Loucy (cell line): ENCODE measurements around the gene FEZ2.
A peak's percentile ranks its signal among the peaks of the same experiment; 100 is the strongest.

Source experiments
- H2AFZ ChIP-seq: fragments of 200-600 bp; sonication (generic); 2 replicates; pipeline ENCODE4 v1.6.0; 2016; ENCODE audit warnings: antibody characterized with exemption, mild to moderate bottlenecking, low read length, moderate library complexity
- H3F3A ChIP-seq: fragments of 200-600 bp; 2 replicates; pipeline ENCODE4 v1.6.0; 2016; ENCODE audit warnings: antibody characterized with exemption, low read depth, mild to moderate bottlenecking
- H3K27me3 ChIP-seq: fragments of 200-600 bp; sonication (generic); 2 replicates; pipeline ENCODE4 v1.6.1; 2014; ENCODE audit warnings: low read length, mild to moderate bottlenecking; ENCODE audit not compliant: insufficient read depth, poor library complexity, severe bottlenecking
- H3K36me3 ChIP-seq: fragments of 200-600 bp; sonication (generic); 2 replicates; pipeline ENCODE4 v1.6.1; 2016; ENCODE audit warnings: low read length; ENCODE audit not compliant: insufficient read depth
- H3K4me1 ChIP-seq: fragments of 200-600 bp; sonication (generic); 2 replicates; pipeline ENCODE4 v1.5.1; 2014; ENCODE audit warnings: low read length, mild to moderate bottlenecking; ENCODE audit not compliant: insufficient read depth, poor library complexity, severe bottlenecking
- H3K4me2 ChIP-seq: fragments of 200-600 bp; sonication (generic); 2 replicates; pipeline ENCODE4 v1.6.0; 2014; ENCODE audit warnings: antibody characterized with exemption, low read length, low read depth, mild to moderate bottlenecking; ENCODE audit not compliant: poor library complexity, severe bottlenecking
- H3K4me3 ChIP-seq: fragments of 200-600 bp; sonication (generic); 2 replicates; pipeline ENCODE4 v1.5.1; 2014; ENCODE audit warnings: low read length, mild to moderate bottlenecking, mixed read lengths; ENCODE audit not compliant: poor library complexity, severe bottlenecking
- H3K79me2 ChIP-seq: fragments of 200-600 bp; sonication (generic); 2 replicates; pipeline ENCODE4 v1.6.1; 2014; ENCODE audit warnings: low read length; ENCODE audit not compliant: insufficient read depth
- H3K9ac ChIP-seq: fragments of 200-600 bp; sonication (generic); 2 replicates; pipeline ENCODE4 v1.6.0; 2014; ENCODE audit warnings: mild to moderate bottlenecking, low read depth, low read length, moderate library complexity; ENCODE audit not compliant: poor library complexity, severe bottlenecking
- H3K9me2 ChIP-seq: fragments of 200-600 bp; sonication (generic); replicated peaks from 2 replicates; pipeline ENCODE4 v1.6.1; 2016; ENCODE audit warnings: low read depth, low read length, mixed read lengths
- H3K9me3 ChIP-seq: fragments of 200-600 bp; sonication (generic); 2 replicates; pipeline ENCODE4 v1.6.1; 2014; ENCODE audit warnings: mild to moderate bottlenecking, antibody characterized with exemption, low read length, low read depth; ENCODE audit not compliant: insufficient read depth
- H4K20me1 ChIP-seq: fragments of 200-600 bp; sonication (generic); 2 replicates; pipeline ENCODE4 v1.6.0; 2014; ENCODE audit warnings: antibody characterized with exemption, low read length, mild to moderate bottlenecking; ENCODE audit not compliant: insufficient read depth, poor library complexity, severe bottlenecking
- CTCF ChIP-seq: fragments of 200-600 bp; sonication (generic); conservative IDR thresholded peaks from 2 replicates; pipeline ENCODE4 v1.5.1; 2014; ENCODE audit warnings: mild to moderate bottlenecking, antibody characterized with exemption, low read length
- EZH2phosphoT487 ChIP-seq: fragments of 200-600 bp; IDR thresholded peaks from 2 replicates; pipeline ENCODE4 v1.6.1; 2018; ENCODE audit warnings: antibody characterized with exemption, mild to moderate bottlenecking, moderate library complexity, borderline replicate concordance

Gene FEZ2

GRCh38 chr2:36620321-36620720 lies 22.4 kb upstream of the FEZ2 start:
- Histone ChIP-seq H3K27me3 (peaks cover 8% of the 10 kb centered on the region), H3K4me1 (peaks cover 4% of the 10 kb centered on the region), H3K9ac (no peak overlapping the region), H3K9me2 (no peaks in the 10 kb centered on the region), H3K9me3 (0 out of 2 replicates have a peak, but pooled peaks cover 3% of the 10 kb centered on the region), H3K4me2 (no peak overlapping the region), H3K4me3 (no peak overlapping the region), H3F3A (no peaks in the 10 kb centered on the region), H3K36me3 (no peaks in the 10 kb centered on the region), H2AFZ (no peak overlapping the region; the same call in 1 of the 2 replicates), H3K79me2 (no peaks in the 10 kb centered on the region), H4K20me1 (no peaks in the 10 kb centered on the region)
- TF ChIP-seq EZH2phosphoT487 (no peak), CTCF (no peak)

GRCh38 chr2:36618381-36618780 lies 20.4 kb upstream of the FEZ2 start:
- peak overlapping the region; percentile 6 for H3K4me2 ChIP-seq
- H3K27me3 ChIP-seq, result peaks cover 8% of the 10 kb centered on the region
- no peaks in the 10 kb centered on the region for H3K9me3 ChIP-seq
- no peaks in the 10 kb centered on the region for H3K9me2 ChIP-seq
- no peaks in the 10 kb centered on the region for H4K20me1 ChIP-seq
- no peaks in the 10 kb centered on the region for H3K36me3 ChIP-seq
- no peaks in the 10 kb centered on the region for H3K79me2 ChIP-seq
- TF ChIP-seq EZH2phosphoT487 (no peak), CTCF (no peak)
- H3K9ac ChIP-seq, result no peak overlapping the region
- H2AFZ ChIP-seq, result peak overlapping the region; percentile 92
- H3K4me3 ChIP-seq, result no peak overlapping the region
- peaks cover 4% of the 10 kb centered on the region for H3K4me1 ChIP-seq
- H3F3A ChIP-seq, result no peaks in the 10 kb centered on the region

- Histone ChIP-seq H3K9ac (no peak overlapping the region), H3K4me2 (no peak overlapping the region), H4K20me1 (no peaks in the 10 kb centered on the region), H2AFZ (no peak overlapping the region), H3K9me3 (no peaks in the 10 kb centered on the region), H3K79me2 (no peaks in the 10 kb centered on the region), H3F3A (no peaks in the 10 kb centered on the region), H3K9me2 (no peaks in the 10 kb centered on the region), H3K36me3 (no peaks in the 10 kb centered on the region), H3K27me3 (peaks cover under 1% of the 10 kb centered on the region), H3K4me1 (peaks cover 4% of the 10 kb centered on the region), H3K4me3 (no peak overlapping the region)
- TF ChIP-seq CTCF, result no peak
- TF ChIP-seq EZH2phosphoT487, result no peak
These were observed 19.0 kb upstream of the FEZ2 start for GRCh38 chr2:36616947-36617346.
